HL-60 (cell line): ENCODE data around the gene PTX4.

Source experiments
- DNase-seq, 2 experiments: peaks; one replicate each; pipeline ENCODE4 v3.0.0-alpha.2; 2010 to 2020; ENCODE audit warnings: low read depth in 1 of 2, low spot score in 1 of 2
- H3K27ac ChIP-seq: fragments of 250-450 bp; sonication (Bioruptor Pico); replicated peaks from 2 replicates; pipeline ENCODE4 v1.5.1; 2020; ENCODE audit warnings: mild to moderate bottlenecking, moderate library complexity
- H3K27me3 ChIP-seq: fragments of 250-450 bp; sonication (Bioruptor Pico); 2 replicates; pipeline ENCODE4 v1.5.1; 2021; ENCODE audit warnings: mild to moderate bottlenecking, moderate library complexity; ENCODE audit not compliant: insufficient read depth, poor library complexity, severe bottlenecking
- H3K4me3 ChIP-seq: replicated peaks from 2 replicates; pipeline ENCODE4 v1.5.1; 2011; ENCODE audit warnings: mild to moderate bottlenecking, control low read depth, low read length; ENCODE audit not compliant: insufficient read depth
- GABPA ChIP-seq: IDR thresholded peaks from 2 replicates; pipeline ENCODE4 v1.6.1; 2012; ENCODE audit warnings: low read depth
- POLR2AphosphoS5 ChIP-seq: IDR thresholded peaks from 2 replicates; pipeline ENCODE4 v1.6.1; 2012; ENCODE audit warnings: low read depth
- SPI1 ChIP-seq: IDR thresholded peaks from 2 replicates; pipeline ENCODE4 v1.6.1; 2012; ENCODE audit warnings: low read depth, mild to moderate bottlenecking, borderline replicate concordance
- TF ChIP-seq, protein P1 (sequence below): IDR thresholded peaks from 2 replicates; pipeline ENCODE4 v1.6.1; 2012; ENCODE audit warnings: low read depth; ENCODE audit not compliant: insufficient replicate concordance
- TF ChIP-seq, protein P2 (sequence below): IDR thresholded peaks from one replicate; pipeline ENCODE4 v1.5.1; 2011; ENCODE audit warnings: low read length, control low read depth, inconsistent platforms; ENCODE audit not compliant: insufficient read depth

Gene PTX4

DNA sequence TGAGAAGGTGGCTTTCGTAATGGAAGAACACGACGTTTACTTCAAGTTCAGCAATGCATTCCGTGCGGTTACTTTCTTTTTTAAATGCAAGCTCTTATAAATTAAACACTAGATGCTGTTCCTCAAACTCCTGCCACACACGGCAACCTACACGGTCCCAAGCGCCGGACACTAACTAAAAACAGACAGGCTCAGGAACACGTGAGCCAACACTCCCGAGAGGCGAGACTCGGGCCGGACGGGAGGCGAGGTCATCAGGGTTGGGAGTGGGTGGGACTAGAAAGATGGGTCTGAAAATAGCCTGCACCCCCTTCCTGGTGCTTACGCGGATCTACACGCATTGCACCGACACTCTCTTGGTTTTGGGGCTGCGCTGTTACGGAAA, 20.3 kb downstream of the PTX4 start:
- H3K27ac ChIP-seq, result peak overlapping the region; percentile 99
- no peaks in the 10 kb centered on the region for H3K27me3 ChIP-seq
- peak overlapping the region; percentile 20 for H3K4me3 ChIP-seq
- no peak for DNase-seq
- TF ChIP-seq, protein P1, sequence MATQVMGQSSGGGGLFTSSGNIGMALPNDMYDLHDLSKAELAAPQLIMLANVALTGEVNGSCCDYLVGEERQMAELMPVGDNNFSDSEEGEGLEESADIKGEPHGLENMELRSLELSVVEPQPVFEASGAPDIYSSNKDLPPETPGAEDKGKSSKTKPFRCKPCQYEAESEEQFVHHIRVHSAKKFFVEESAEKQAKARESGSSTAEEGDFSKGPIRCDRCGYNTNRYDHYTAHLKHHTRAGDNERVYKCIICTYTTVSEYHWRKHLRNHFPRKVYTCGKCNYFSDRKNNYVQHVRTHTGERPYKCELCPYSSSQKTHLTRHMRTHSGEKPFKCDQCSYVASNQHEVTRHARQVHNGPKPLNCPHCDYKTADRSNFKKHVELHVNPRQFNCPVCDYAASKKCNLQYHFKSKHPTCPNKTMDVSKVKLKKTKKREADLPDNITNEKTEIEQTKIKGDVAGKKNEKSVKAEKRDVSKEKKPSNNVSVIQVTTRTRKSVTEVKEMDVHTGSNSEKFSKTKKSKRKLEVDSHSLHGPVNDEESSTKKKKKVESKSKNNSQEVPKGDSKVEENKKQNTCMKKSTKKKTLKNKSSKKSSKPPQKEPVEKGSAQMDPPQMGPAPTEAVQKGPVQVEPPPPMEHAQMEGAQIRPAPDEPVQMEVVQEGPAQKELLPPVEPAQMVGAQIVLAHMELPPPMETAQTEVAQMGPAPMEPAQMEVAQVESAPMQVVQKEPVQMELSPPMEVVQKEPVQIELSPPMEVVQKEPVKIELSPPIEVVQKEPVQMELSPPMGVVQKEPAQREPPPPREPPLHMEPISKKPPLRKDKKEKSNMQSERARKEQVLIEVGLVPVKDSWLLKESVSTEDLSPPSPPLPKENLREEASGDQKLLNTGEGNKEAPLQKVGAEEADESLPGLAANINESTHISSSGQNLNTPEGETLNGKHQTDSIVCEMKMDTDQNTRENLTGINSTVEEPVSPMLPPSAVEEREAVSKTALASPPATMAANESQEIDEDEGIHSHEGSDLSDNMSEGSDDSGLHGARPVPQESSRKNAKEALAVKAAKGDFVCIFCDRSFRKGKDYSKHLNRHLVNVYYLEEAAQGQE, result no peak
- TF ChIP-seq, protein P2, sequence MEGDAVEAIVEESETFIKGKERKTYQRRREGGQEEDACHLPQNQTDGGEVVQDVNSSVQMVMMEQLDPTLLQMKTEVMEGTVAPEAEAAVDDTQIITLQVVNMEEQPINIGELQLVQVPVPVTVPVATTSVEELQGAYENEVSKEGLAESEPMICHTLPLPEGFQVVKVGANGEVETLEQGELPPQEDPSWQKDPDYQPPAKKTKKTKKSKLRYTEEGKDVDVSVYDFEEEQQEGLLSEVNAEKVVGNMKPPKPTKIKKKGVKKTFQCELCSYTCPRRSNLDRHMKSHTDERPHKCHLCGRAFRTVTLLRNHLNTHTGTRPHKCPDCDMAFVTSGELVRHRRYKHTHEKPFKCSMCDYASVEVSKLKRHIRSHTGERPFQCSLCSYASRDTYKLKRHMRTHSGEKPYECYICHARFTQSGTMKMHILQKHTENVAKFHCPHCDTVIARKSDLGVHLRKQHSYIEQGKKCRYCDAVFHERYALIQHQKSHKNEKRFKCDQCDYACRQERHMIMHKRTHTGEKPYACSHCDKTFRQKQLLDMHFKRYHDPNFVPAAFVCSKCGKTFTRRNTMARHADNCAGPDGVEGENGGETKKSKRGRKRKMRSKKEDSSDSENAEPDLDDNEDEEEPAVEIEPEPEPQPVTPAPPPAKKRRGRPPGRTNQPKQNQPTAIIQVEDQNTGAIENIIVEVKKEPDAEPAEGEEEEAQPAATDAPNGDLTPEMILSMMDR, result no peak
- TF ChIP-seq GABPA, result no peak

DNA sequence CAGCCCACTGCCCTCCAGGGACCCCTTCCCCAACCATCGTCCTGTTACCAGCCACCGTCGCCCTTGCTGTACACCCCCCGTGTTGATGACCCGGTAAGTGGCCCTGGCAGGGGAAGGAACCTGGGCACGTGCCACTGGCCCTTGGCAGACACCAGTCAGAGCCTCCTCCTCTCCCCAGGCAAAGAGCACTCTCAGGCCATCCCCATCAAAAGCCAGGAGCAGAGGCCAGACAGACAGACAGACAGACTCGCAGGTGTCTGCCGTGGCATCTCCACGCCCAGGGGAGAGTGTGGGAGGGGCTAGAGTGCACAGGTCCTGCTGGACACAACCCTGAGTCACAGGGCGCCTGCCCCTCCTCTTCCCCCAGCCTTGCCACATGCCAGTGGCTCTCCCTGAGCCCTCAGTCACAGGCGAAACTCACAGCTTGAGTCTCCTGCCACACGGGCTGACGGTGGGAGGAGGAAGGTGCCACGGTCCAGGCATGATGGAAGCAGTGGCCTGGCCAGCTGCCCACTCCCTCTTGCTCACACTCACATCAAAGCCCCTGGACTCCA, 21.7 kb downstream of the PTX4 start:
- H3K27me3 ChIP-seq, result no peaks in the 10 kb centered on the region
- no peak overlapping the region for H3K4me3 ChIP-seq
- H3K27ac ChIP-seq, result no peak overlapping the region
- DNase-seq, result no peak
- TF ChIP-seq, protein P2, result no peak
- TF ChIP-seq, protein P1, result no peak
- TF ChIP-seq GABPA, result no peak
- no peak for TF ChIP-seq POLR2AphosphoS5
- TF ChIP-seq SPI1, result no peak

DNA sequence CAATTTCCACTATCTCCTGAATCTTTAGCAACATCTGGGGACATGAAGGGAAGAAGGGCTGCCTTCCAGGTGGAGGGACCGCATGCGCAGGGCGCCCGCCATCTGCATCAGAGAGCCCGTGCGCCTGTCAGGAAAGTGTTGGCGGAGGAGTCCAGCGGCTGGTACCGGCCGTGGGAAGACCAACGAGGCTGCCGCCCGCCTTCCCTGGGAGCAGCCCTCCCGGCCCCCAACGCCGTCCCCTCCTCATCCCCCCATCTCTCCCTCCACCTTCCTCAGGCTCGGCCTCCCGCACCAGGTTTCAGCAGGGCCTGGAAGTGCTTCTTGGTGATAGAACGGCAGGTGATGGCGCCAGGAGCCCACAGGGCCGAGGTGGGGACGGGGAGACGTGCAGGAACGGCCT, 22.7 kb downstream of the PTX4 start:
- Histone ChIP-seq H3K4me3 (no peak overlapping the region), H3K27me3 (no peaks in the 10 kb centered on the region), H3K27ac (no peak overlapping the region)
- TF ChIP-seq SPI1 (no peak), GABPA (no peak), POLR2AphosphoS5 (no peak)
- TF ChIP-seq, protein P1, result no peak
- TF ChIP-seq, protein P2, result no peak
- no peak for DNase-seq
